Measurements from ENCODE around the gene TSR2. TPM values are rescaled to one million over a fixed set of nuclear protein-coding genes. Genes with fewer than 3 reads are reported as not detected.

The TSR2 gene
- total and polyA plus RNA-seq, 2 of the 8 experiments (the other 6 are each of a cell fraction or from before 2014, with no cell fraction given): 15.1 to 44.2 TPM

- Histone ChIP-seq H3K4me1 (replicated peaks in 1 of 4; ENCODE audit: control insufficient read depth in 3 of 4, insufficient read depth in 4 of 4, low read length in 3 of 4) (no peaks in the 10 kb centered on the region), H2AK5ac (ENCODE audit: low read depth, low read length) (no peak overlapping the region), H2BK15ac (ENCODE audit: low read length) (no peak overlapping the region), H4K20me1 (replicated peaks in 1 of 2; ENCODE audit: control insufficient read depth in 1 of 2, insufficient read depth in 2 of 2, low read length in 2 of 2) (no peaks in the 10 kb centered on the region), H3K4ac (replicated peaks; ENCODE audit: insufficient read length, low read depth, low read length) (no peak overlapping the region), H3K18ac (ENCODE audit: extremely low read depth, low read length) (no peak overlapping the region), H4K5ac (ENCODE audit: insufficient read length, low read depth, low read length) (no peak overlapping the region), H3K14ac (ENCODE audit: insufficient read length) (no peak overlapping the region), H3K27me3 (replicated peaks in 1 of 4; ENCODE audit: control insufficient read depth in 3 of 4, extremely low read depth in 1 of 4, insufficient read depth in 3 of 4, low read length in 3 of 4) (no peaks in the 10 kb centered on the region), H4K91ac (replicated peaks; ENCODE audit: insufficient read length, low read length) (no peak overlapping the region), H4K8ac (ENCODE audit: extremely low read depth, insufficient read depth, low read length) (no peak overlapping the region), H3K23me2 (ENCODE audit: low read depth, low read length) (no peaks in the 10 kb centered on the region), H3K9me3 (ENCODE audit: insufficient read depth in 2 of 2, low read depth in 1 of 2, low read length in 1 of 2) (no peaks in the 10 kb centered on the region), H2BK20ac (ENCODE audit: low read length) (no peak overlapping the region), H3K79me2 (ENCODE audit: control insufficient read depth in 1 of 2, insufficient read depth in 2 of 2, low read length in 2 of 2) (no peaks in the 10 kb centered on the region), H3K9ac (replicated peaks in 1 of 4; ENCODE audit: extremely low read depth in 1 of 4, low read depth in 3 of 4, low read length in 3 of 4) (no peak overlapping the region), H2BK120ac (replicated peaks; ENCODE audit: low read depth, low read length) (no peak overlapping the region), H3K23ac (ENCODE audit: insufficient read length) (no peak overlapping the region), H3K56ac (replicated peaks; ENCODE audit: insufficient read length, low read depth, low read length) (no peak overlapping the region), H3K4me3 (ENCODE audit: extremely low read depth in 1 of 4, insufficient read depth in 2 of 4, low read depth in 3 of 4, low read length in 4 of 4) (no peak overlapping the region), H3K4me2 (ENCODE audit: insufficient read depth in 1 of 2, low read depth in 2 of 2, low read length in 2 of 2) (no peak overlapping the region), H3K27ac (ENCODE audit: low read depth, low read length) (no peak overlapping the region), H2AFZ (ENCODE audit: low read length) (no peak overlapping the region), H3K36me3 (ENCODE audit: control insufficient read depth in 2 of 4, insufficient read depth in 4 of 4, low read length in 3 of 4) (no peaks in the 10 kb centered on the region), H2BK5ac (ENCODE audit: low read depth, low read length) (no peak overlapping the region), H3K79me1 (ENCODE audit: low read depth, low read length) (no peaks in the 10 kb centered on the region), H2BK12ac (ENCODE audit: low read depth, low read length) (no peak overlapping the region)
- ChIA-PET POLR2A (ENCODE audit: partially characterized antibody) (no interaction called here), CTCF (ENCODE audit: partially characterized antibody) (interaction anchor here (1.1 kb wide), 1 partner anchor 38 kb away, joined by 3 read pairs; no protein-coding TSS in a partner anchor)
- WGBS, 2 experiments (ENCODE audit: extremely low coverage in 1 of 2, insufficient coverage in 1 of 2, insufficient read length in 1 of 2, insufficient replicate concordance in 2 of 2, low coverage in 1 of 2, low lambda C conversion rate in 2 of 2, missing lambda C conversion rate in 1 of 2): 93% methylated on average over 2 of the region's 3 CpGs; no CpG with 5 or more reads in 1 of the 2 experiments
- DNase-seq (ENCODE audit: low read depth in 1 of 2, low spot score in 2 of 2) (no peak), FAIRE-seq (no peak)
- no peak for TF ChIP-seq SUZ12 (IDR thresholded peaks at IDR 0.05; ENCODE audit: low read length)
- TF ChIP-seq NRF1 (IDR thresholded peaks at IDR 0.05; ENCODE audit: low read depth, low read length): no peak
- TF ChIP-seq SAP30 (IDR thresholded peaks at IDR 0.05; ENCODE audit: insufficient read depth, insufficient replicate concordance, low read length): no peak
- no peak for TF ChIP-seq BRCA1 (IDR thresholded peaks at IDR 0.05; ENCODE audit: low read depth, low read length)
- TF ChIP-seq SP2 (IDR thresholded peaks at IDR 0.05; ENCODE audit: low read length): no peak
- no peak for TF ChIP-seq CHD1 (IDR thresholded peaks at IDR 0.05; ENCODE audit: low read depth, low read length)
- no peak for TF ChIP-seq ZNF274 (IDR thresholded peaks at IDR 0.05; ENCODE audit: borderline replicate concordance, extremely low read depth, low read length)
- TF ChIP-seq KDM4A (IDR thresholded peaks at IDR 0.05; ENCODE audit: low read depth, low read length, severe bottlenecking): no peak
- TF ChIP-seq, protein P1, sequence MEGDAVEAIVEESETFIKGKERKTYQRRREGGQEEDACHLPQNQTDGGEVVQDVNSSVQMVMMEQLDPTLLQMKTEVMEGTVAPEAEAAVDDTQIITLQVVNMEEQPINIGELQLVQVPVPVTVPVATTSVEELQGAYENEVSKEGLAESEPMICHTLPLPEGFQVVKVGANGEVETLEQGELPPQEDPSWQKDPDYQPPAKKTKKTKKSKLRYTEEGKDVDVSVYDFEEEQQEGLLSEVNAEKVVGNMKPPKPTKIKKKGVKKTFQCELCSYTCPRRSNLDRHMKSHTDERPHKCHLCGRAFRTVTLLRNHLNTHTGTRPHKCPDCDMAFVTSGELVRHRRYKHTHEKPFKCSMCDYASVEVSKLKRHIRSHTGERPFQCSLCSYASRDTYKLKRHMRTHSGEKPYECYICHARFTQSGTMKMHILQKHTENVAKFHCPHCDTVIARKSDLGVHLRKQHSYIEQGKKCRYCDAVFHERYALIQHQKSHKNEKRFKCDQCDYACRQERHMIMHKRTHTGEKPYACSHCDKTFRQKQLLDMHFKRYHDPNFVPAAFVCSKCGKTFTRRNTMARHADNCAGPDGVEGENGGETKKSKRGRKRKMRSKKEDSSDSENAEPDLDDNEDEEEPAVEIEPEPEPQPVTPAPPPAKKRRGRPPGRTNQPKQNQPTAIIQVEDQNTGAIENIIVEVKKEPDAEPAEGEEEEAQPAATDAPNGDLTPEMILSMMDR (IDR thresholded peaks at IDR 0.05; ENCODE audit: control extremely low read depth in 1 of 3, insufficient read depth in 1 of 3, low read depth in 1 of 3, low read length in 3 of 3): no peak
- no peak for TF ChIP-seq HDAC2 (IDR thresholded peaks at IDR 0.05; ENCODE audit: borderline replicate concordance in 1 of 2, low read depth in 2 of 2, low read length in 2 of 2)
- no peak for TF ChIP-seq MAX (IDR thresholded peaks at IDR 0.05)
- TF ChIP-seq MAFK (IDR thresholded peaks at IDR 0.05; ENCODE audit: low read depth, low read length): no peak
Measured at GRCh38 chrX:54422168-54422567, 18.0 kb upstream of the TSR2 start.
